Activated CD4-positive, alpha-beta T cell treated with anti-CD3 and anti-CD28 coated beads for 24 hours (primary cell): ENCODE data around the gene KCNT2.
"Not testable (repeated sequence)": the region's sequence is repeated elsewhere in the genome, so short reads cannot be mapped to it uniquely, and the experiment has no call there.

Experiments
- DNase-seq, 2 donors: peaks; one replicate each; pipeline ENCODE4 v3.0.0-alpha.2; 2020; ENCODE audit warnings: low read depth in 2 of 2

KCNT2 gene

GRCh38 chr1:196590959-196591358, 17.3 kb downstream of the KCNT2 start:
- DNase-seq, result no peak

DNA sequence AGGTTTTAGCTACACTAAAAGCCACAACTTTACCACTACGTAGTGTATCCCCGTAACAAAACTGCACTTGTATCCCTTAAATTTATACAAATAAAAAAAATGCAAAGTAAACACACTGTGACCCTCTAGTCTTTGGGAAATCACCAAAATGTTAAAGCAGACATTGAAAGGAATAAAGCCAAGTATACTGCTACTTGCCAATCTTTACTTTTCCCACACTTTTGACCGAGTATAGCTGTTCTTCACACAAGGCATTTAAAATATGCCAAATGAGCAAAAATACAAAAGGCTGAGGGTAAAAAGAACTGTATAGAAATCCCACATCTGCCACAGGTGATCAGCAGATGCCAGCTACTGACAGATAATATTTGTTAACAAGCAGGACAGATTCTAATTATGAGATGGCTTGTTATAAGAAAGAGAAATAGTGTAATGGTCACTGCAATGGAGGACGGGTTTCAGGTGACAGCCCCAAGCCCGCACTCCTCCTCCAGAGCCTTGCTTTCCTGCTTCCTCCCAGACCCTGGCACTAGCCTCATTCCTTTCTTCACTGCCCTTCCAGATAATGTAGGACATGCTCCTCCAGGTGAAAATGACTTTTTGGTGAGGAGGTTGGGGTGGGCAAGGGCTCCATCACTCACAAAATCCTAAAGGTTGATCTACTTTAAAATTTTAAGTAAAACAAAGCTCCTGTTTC, 18.1 kb downstream of the KCNT2 start:
- DNase-seq, result no peak

- no peak for DNase-seq
Measured at GRCh38 chr1:196584696-196585095, 23.5 kb downstream of the KCNT2 start.

- DNase-seq, result no peak
Measured at GRCh38 chr1:196577386-196577785, 30.9 kb downstream of the KCNT2 start.

- no peak for DNase-seq
Measured at GRCh38 chr1:196573226-196573625, 35.0 kb downstream of the KCNT2 start.

- DNase-seq, result no peak
Measured at GRCh38 chr1:196567238-196567637, 41.0 kb downstream of the KCNT2 start.

- DNase-seq, result no peak
Measured at GRCh38 chr1:196563768-196564167, 44.5 kb downstream of the KCNT2 start.

GRCh38 chr1:196559314-196559713, 48.9 kb downstream of the KCNT2 start:
- DNase-seq, result no peak

DNA sequence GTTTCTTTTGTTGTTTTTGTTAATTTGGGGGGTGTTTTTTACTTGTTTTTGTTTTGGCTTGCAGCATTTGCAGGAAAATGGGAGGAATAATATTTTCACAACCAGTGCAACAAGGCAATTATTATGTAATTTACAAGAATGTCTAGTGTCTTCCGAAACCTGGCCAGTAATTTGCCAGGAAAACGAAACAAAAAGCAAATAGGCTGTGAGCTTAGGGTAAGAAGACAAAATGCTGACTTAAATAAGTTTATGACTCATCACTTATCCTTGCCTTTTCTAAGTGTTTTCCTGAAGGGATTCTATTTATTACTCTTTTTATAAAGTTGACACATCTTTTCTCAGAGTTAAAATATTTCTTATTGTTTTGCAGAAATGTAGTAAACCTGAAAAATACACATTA, 49.8 kb downstream of the KCNT2 start:
- no peak for DNase-seq

GRCh38 chr1:196557797-196558196, 50.4 kb downstream of the KCNT2 start:
- DNase-seq, result no peak

DNA sequence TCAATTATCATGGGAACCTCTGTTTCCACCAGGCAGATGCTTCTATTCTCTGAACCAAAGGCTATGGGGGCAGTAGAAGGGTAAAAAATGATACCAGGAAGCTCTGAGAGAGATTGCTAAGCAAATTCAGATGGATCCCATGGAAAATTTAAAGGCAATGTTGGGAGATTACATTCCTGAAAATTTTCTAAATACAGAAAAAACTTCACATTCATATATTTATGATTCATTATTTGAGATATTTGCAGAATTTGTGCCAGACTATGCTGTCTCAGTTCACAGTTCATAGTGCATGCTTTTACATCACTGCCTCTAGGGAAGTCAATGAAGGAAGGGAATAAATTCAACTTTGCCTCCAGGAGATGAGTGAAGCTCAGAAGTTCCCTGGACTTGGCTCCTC, 57.5 kb downstream of the KCNT2 start:
- no peak for DNase-seq

DNA sequence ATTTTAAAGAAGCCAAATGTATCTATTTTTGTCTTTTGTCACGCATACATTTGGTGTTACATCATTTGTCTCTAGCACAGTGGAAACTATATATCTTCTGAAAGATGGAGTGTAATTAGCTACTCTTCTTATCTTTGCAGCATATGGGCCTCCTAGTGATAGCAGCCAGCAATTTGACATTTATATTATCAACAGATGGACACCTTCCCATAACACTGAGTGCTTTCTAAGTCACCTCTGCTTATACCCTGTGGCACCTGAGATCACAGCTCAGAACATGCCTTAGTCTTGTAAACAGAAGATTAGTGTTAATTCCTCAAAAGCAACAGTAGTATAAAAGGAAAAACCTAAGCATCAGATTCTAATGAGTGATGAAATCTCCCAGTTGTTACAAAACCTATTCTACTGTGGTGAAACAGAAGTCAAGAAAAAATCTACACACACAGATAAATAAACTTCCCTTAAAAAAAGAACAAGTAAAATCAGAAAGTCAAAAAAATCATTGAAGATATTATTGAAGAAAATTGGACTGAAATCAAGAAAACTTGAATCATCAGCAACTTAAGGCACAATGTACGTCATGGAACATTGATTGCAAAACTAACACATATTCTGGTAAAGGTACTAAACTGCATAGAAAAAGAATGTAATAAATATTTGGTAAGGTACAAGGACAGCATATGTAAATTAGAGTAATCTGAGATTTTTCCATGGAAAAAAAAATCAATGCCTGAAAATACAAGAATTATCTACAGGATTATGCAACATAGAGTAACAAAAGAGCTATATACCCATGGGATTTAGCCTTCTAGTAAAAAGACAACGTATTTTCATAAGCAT, 61.7 kb downstream of the KCNT2 start:
- DNase-seq, result no peak

GRCh38 chr1:196545222-196545621, 63.0 kb downstream of the KCNT2 start:
- no peak for DNase-seq

DNA sequence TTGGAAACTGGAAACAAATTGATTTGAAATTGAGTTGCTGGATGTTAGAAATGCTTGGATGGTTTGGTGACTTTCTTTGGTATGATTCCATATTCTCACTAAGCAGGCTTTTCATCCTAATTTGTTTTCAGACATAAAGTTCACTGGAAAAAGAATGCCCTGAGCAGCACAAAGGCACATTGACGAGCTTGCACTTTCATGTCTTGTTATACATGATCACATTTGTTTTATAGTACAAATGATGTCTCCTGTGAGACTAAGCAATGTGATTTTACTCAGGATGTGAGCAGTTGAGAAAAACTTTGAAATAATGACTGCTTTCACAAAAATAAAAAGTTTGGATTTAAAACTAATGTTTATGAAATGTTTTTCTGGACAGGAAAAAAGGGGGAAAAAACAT, 63.6 kb downstream of the KCNT2 start:
- DNase-seq, result no peak

DNA sequence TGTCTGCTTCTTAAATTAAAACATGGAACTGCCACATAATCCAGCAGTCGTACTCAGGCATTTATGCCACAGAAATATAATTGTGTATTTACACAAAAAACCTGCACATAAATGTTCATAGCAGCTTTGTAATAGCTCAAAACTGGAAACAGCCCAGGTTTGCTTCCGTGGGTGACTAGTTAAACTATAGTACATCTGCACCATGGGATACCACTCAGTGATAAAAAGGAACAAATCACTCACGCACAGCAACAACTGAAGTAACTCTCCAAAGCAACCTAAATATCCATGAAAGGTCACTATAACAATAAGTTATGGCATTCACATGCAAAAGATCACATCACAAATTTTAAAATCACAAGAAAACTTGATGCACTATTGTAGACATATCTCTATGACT, 64.4 kb downstream of the KCNT2 start:
- DNase-seq, result no peak

- no peak for DNase-seq
Measured at GRCh38 chr1:196538473-196538872, 69.8 kb downstream of the KCNT2 start.

GRCh38 chr1:196535727-196536126, 72.5 kb downstream of the KCNT2 start:
- DNase-seq, result no peak

GRCh38 chr1:196531737-196532524, 76.3 kb downstream of the KCNT2 start:
- no peak for DNase-seq

GRCh38 chr1:196527919-196528318, 80.3 kb downstream of the KCNT2 start:
- no peak for DNase-seq

DNA sequence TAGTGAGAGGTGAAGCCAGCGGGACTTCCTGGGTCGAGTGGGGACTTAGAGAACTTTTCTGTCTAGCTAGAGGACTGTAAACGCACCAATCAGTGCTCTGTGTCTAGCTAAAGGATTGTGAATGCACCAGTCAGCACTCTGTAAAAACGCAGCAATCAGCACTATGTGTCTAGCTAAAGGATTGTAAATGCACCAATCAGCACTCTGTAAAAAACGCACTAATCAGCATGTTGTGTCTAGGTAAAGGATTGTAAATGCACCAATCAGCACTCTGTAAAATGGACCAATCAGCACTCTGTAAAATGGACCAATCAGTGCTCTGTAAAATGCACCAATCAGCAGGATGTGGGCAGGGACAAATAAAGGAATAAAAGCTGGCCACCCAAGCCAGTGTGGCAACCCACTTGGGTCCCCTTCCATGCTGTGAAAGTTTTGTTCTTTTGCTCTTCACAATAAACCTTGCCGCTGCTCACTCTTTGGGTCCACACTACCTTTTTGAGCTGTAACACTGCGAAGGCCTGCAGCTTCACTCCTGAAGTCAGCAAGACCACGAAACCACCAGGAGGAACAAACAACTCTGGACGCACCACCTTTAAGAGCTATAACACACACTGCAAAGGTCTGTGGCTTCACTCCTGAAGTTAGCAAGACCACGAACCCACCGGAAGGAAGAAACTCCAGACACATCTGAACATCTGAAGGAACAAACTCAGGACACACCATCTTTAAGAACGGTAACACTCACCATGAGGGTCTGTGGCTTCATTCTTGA, 85.5 kb downstream of the KCNT2 start:
- not testable (repeated sequence) for DNase-seq

GRCh38 chr1:196517193-196517592, 91.0 kb downstream of the KCNT2 start:
- DNase-seq, result no peak

DNA sequence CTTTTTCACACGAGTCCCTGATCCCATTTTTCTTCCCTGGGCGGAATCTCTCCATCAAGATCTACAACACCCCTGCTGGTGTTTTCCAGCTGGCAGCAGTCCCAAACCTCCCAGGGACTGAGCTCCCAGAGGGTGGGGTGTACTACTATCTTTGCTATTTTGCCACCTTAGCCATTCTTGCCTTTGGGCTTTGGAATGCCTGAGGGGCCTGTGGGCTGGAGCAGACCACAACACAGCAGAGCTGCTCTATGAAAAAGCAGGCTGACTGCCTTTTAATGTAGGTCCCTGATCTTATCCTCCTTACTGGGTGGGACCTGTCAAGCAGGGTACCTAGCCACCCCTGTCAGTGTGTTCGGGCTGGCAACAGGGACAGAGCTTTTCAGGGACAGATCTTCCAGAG, 91.9 kb downstream of the KCNT2 start:
- DNase-seq, result no peak
